ENCODE data around the gene PDS5B. TPM values are rescaled to one million over a fixed set of nuclear protein-coding genes. Genes with fewer than 3 reads are reported as not detected.

PDS5B gene
- total and polyA plus RNA-seq, 10 of the 15 experiments (the other 5 are each of a cell fraction or from before 2014, with no cell fraction given) = 15.4 to 55.3 (median 30.7) TPM

GRCh38 chr13:32791545-32792172 lies 205.4 kb downstream of the PDS5B start (continued):
- TF ChIP-seq CREM (IDR thresholded peaks at IDR 0.05; ENCODE audit: low read depth) = no peak
- no peak for TF ChIP-seq SP1 (IDR thresholded peaks at IDR 0.05; ENCODE audit: low read depth, low read length)
- no peak for TF ChIP-seq NR2C1 (IDR thresholded peaks at IDR 0.05)
- no peak for TF ChIP-seq TBL1XR1 (IDR thresholded peaks at IDR 0.05; ENCODE audit: low read depth, low read length)
- TF ChIP-seq ZBTB40 (IDR thresholded peaks at IDR 0.05; ENCODE audit: borderline replicate concordance) = no peak
- TF ChIP-seq PKNOX1 (IDR thresholded peaks at IDR 0.05) = no peak
- no peak for TF ChIP-seq CEBPB (IDR thresholded peaks at IDR 0.05; ENCODE audit: borderline replicate concordance in 1 of 2, low read depth in 2 of 2, low read length in 2 of 2)
- no peak for TF ChIP-seq ZZZ3 (IDR thresholded peaks at IDR 0.05; ENCODE audit: control insufficient read depth, insufficient read length, low read depth)
- TF ChIP-seq YY1 (IDR thresholded peaks at IDR 0.05; ENCODE audit: low read depth, low read length) = no peak
- no peak for TF ChIP-seq ESRRA (IDR thresholded peaks at IDR 0.05; ENCODE audit: low read length)
- no peak for TF ChIP-seq REST (IDR thresholded peaks at IDR 0.05; ENCODE audit: low read depth, low read length)
- TF ChIP-seq CBX5 (IDR thresholded peaks at IDR 0.05; ENCODE audit: low read depth) = 0 out of 2 replicates have a peak, but pooled peaks have one; percentile 26
- TF ChIP-seq RAD51 (IDR thresholded peaks at IDR 0.05) = no peak
- peak; percentile 53; the same call in 1 of the 2 replicates for TF ChIP-seq ZNF687 (IDR thresholded peaks at IDR 0.05)
- peak; percentile 61; the same call in 1 of the 2 replicates for TF ChIP-seq NFIC (IDR thresholded peaks at IDR 0.05; ENCODE audit: low read depth, low read length)
- no peak for TF ChIP-seq KDM1A (IDR thresholded peaks at IDR 0.05; ENCODE audit: borderline replicate concordance)
- no peak for TF ChIP-seq POLR2AphosphoS5 (IDR thresholded peaks at IDR 0.05; ENCODE audit: low read length)
- TF ChIP-seq RBBP5 (conservative IDR thresholded peaks at IDR 0.05) = no peak

All from GM12878 (cell line).